Activated CD8-positive, alpha-beta memory T cell treated with anti-CD3 and anti-CD28 coated beads for 1 hour (primary cell): Measurements from ENCODE around the gene PRDM11.

Experiments used
- DNase-seq, 2 donors: peaks; one replicate each; pipeline ENCODE4 v3.0.0-alpha.2; 2020; ENCODE audit warnings: low read depth in 1 of 2; ENCODE audit errors: extremely low read depth in 1 of 2

Gene PRDM11

DNA sequence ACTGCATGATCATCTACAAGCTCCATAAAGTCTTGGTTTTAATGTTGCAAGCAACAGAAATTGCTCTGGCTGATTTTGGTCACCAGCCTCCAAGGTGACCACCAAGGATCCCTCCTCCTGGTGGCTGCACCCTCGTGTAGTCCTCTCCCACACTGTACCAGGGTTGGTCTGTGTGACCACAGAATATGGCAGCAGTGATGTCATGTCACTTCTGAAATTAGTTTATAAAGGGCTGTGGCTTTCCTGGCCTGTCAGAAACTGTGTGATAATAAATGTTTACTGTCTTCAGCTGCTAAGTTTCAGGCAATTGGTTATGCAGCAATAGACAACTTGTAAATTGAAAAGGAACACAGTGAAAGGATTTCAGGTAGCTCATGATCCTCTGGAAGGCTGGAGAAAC is 5.3 kb upstream of the PRDM11 start:
- no peak for DNase-seq

DNA sequence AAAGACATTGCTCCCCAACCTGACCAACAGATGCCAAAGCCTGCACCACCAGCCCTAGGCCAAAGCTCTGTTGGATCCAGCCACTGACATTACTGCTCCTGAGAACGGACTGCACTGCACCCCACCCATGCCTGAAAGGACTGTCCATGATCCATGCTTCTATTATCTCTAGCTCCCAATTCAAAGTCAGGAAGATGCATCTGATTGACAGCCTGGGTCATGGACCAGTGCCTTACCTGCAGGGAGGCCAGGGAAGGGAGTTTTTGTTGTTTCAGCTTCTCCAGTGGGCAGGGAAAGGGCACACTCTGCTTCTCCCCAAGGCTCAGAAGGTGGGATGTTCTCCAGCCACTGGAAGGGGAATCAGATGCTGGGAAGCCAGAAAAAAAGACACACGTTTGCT is 4.8 kb upstream of the PRDM11 start:
- no peak for DNase-seq

DNA sequence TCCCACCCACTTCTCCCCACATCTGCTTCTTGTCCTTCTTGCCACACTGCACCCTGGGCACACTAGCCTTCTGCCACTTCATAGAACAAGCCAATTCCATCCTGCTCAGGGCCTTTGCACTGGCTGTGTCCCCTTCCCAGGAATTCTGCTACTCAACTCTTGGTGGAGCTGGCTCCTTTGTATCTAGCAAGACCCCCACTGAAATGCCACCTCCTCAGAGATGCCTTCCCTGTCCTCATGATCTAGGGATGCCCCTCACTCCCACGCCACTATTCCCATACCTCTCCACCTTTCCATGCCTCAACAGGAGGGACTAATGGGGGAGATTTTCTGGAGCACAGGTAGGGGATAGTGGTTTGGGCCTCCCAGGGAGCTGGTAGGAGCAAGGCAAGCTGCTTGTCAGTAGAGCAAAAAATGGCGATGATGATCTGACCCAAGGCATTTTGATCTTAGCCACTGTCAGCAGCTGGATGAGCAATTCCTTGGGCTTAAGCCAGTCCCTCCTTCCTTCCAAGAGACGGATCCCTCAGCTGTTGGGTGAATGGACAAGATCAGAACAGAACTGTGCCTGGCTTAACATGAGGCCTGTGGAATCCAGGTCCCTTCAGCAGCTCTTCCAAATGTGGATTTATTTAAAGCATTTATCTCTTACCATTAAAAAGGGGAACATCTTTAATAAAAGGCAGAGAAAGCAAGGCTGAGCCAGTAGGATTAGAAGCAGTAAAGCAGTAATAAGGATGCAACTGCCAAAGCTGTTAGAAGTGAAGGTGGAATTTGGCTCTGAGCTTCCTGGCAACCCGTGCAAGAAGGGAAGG is 4.0 kb upstream of the PRDM11 start:
- no peak for DNase-seq

DNA sequence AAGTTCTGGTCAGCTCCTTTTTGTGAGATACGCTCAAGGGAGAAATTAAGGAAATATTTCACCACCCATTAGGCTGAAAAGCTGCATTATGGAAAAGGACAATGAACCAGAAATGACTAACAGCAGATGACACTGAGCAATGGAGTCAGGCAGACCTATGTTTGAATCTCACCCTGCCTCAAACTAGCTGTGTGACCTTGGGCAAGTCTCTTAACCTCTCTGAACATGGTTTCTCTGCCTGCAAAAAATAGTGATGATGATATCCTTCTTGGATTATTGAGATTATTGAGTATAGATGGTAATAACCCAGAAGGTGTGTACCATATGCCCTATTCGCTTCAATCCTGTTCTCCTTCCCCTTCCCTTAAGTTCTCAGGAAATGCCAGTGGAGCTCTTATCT is 2.9 kb upstream of the PRDM11 start:
- no peak for DNase-seq

DNA sequence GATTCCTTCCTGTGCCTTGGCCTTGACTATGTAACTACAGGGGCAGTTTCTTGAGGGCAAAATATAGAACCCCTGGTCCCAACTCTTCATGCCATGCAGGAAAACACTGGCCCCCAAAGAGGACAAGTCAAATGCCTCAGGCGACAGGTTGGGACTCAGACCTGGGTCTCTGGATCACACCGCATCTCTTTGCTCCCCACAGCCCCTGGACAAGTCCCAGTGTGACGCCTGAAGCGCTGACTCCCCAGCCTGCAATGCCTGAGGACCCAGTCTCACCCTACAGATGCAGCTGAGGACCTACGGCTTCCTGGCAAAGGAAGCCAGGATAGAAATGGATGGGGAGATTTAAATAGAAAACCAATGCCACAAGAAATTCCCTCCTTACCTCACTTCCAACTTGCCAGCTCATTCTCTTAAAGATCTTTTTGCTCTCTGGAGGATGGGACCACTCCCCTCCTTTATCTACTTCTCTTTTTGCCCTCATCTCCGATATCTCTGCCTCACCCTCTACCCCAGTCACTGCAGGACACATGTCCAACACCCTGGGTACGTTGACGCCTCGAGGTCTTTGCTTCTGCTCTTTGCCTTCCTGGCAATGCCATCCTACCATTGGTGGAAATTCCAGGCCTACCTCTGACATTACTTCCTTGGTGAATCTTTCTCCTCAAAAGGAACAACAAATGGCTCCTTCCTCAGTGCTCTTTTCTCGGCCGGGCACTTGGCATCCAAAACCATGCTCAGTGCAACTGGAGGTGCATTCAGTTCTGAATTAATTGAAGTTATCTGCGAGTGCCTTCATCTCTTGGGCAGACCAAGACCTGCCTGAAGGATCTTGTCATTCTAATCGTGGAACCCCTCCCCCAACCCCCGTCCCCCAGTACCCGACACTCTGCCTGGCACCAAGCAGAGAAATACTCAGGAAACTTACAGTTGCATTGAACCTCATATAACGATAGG is 2.0 kb upstream of the PRDM11 start:
- no peak for DNase-seq

DNA sequence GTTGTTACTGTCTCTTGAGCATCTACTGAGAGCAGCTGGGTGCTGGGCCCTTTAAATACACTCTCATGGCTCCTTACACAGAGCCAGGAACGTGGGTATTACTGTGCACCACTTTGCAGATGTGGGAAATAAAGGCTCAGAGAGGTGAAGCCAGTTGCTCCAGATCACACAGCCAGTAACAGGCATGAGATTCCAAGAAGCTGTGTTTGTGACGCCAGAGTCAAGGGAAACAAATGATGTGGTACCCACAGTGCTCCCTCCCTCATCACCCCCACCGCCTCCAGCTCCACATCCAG is 1.4 kb upstream of the PRDM11 start:
- DNase-seq: no peak

DNA sequence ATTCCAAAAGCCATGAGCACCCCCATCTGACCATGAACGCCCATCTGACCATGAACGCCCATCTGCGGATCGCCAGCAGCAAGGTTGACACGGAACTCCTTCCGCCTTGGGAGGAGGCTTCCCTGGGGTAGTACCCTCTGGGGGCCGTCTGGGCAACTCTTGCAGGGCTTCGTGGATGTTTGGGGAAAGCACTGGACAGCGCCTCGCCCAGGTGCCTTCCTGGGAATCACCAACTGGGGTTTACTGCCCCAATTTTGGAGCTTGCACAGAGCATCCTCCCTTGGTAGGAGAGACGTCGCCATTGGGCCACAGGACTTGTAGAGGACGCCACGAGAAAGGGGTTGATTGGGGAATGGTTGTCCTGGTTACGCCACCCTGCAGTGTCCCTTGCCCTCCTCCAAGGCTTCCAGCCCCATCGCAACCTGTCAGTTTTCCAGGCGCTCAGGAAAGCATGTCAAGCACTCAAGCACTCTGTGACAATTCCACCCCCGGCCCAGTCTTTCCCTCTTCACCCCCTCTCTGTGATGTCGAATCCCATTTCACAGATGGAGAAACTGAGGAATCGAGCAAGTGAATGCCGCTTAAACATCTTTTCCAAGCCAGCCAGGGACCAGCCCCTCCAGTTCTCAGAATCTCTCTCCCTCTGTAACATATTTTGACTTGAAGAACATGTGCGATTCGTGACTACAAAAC is 914 bp upstream of the PRDM11 start:
- DNase-seq: no peak

DNA sequence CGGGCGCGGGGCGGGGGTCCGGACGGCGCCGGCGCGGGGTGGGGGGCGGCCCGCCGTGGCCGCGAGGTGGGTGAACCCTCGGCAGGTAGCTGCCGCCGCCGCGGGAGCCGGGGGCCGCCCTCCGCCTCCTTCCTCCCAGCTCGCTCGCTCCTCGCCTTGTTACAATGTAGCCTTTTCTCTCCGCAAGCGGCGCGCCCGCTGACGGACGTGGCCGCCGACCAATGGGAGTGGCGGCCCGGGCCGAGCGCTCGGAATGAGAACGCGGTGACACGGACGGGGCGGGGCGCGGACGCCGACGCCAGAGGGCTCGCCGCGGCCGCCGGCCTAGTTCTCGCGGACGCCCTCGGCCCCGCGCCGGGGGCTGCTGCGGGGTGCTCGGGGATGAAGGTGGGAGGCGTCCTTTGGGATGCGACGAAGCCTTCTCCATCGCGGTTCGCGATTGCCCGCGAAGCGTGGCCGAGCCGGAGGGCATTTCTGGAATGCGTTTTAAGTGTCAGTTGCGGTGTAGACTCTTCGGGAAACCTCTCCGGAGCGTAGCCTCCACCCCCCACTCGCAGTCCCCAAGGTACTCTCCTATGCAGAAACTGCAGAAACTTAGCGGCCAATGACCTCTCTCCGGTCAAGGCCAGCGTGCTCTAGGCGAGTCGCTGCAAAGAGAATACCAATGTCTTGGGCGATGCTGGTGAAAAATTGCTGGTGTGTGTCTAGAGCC is 734 bp downstream of the PRDM11 start:
- peak; percentile 68 to 86 for DNase-seq

DNA sequence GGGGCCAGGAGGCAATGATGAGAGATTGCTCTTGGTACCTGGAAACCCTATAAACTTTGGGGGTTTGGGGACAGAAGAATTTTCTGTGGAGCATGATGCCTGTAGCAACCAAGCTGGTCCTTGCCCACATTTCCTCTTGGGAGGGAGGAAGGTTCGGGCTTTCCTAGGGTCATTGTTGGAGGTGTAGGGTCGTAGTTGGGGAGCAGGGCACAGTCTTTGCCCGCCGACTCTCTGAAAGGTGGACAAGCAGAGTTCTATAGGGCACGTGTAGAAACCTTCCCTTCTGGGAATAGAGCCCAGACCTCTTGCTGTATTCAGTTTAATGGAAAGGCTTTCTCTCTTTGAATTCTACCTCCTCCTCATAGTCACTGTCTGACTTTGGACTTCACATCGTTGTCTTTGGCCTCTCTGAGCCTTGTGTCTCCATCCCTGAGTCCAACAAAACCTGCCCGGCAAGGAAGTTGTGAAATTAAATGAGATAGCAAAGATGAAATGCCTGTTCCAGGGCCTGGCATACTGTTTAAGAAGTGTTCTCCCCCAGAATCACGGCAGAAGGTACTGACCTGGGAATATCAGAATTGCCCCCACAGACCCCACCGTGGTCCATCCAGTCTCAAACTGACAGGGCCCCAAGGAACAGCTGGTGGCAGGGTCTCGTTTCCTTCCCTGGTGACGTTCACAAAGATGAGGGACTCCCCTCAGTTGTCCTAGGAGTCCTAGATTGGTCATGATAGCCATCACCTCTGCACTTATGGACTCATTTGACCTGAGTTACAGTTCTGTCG is 1.6 kb downstream of the PRDM11 start:
- DNase-seq: no peak

DNA sequence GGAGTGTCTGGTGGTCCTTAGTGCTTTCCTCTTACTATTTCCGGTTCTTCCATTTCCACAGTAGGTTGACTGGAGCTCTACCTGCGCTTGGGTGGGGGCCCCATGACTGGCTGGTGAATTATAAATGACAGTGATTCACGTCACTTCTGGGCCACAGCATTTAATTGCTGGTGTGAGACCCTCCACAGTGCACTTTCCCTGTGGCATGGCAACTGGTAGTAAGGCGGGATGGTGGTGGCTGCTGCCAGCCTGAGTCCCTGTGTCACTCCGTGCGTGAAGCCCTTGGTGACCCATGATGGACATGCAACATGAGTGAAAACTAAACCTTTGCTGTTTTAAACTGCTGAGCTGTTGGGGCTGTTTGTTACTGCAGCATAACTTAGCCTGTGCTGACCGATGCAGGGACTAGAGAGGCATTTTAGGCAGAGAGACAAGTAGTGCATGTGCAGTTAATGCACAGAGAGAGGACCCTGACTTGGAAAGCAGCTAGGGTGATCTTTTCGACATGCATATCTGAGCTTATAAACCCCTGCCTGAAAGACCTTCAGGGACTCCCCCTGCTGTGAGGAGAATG is 3.1 kb downstream of the PRDM11 start:
- no peak for DNase-seq

DNA sequence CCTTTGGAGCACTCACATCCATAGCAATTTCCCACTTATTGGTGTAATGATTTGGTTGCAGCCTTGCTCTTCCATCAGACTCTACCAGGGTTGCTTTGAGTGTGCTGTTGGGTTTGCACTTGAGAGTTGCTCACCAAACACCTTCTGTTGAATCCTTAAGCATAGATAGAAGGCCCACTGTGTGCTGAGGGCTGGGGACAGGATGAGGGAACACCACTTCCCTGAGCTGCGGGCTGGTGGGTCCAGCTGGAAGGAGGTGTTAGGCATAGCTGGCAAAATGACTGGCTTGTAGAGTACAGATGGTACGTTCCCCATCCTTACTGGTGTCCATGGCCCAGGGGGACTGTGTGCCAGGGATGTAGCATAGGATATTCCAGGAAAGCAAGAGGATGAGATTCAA is 3.9 kb downstream of the PRDM11 start:
- no peak for DNase-seq

DNA sequence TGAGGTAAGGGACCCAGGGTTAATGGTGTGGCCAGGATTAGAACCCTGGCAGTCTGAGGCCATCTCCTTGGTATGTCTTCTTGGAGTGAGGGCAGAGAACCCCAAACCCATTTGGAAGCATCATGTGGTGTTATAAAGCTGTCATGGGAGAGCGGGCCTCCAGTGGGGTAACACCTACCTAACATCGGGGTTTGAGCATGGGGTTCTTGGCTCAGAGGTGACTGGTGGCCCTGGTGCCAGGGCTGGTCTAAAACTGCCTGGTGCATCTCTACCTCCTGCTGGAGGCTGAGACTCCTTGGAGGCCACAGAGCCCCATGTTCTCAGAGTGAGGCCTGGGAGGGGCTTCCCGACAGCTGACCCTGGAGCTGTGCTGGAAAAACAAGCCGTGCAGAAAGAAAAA is 4.5 kb downstream of the PRDM11 start:
- no peak for DNase-seq

DNA sequence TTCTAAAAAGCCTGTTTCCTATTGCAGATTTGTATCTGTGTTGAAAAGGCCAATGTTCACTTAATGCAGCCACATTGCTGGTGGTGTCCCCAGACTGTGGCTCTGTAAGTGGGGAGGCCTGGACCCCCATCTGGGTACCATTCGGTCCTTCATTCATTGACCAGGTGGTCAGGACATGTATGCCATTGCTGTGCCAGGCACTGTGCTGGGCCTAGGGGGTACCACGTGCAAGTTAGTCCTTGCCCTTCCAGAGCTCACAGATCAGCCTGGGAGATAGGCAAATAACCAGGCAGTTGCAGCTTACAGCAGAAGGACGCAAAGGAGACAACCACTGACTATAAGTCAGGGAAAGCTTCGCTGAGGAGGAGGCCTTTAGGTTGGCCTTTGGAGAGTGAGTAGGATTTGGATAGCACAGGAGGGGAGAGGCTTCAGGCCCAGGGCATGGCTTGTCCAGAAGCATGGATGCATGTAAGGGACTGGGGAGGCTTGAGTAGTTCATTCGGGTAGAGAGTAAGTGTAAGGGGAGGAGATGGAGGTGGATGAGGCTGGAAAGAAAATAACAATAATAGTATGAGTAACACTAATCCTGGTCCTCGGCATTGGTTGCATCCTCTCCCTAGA is 5.0 kb downstream of the PRDM11 start:
- DNase-seq: no peak

DNA sequence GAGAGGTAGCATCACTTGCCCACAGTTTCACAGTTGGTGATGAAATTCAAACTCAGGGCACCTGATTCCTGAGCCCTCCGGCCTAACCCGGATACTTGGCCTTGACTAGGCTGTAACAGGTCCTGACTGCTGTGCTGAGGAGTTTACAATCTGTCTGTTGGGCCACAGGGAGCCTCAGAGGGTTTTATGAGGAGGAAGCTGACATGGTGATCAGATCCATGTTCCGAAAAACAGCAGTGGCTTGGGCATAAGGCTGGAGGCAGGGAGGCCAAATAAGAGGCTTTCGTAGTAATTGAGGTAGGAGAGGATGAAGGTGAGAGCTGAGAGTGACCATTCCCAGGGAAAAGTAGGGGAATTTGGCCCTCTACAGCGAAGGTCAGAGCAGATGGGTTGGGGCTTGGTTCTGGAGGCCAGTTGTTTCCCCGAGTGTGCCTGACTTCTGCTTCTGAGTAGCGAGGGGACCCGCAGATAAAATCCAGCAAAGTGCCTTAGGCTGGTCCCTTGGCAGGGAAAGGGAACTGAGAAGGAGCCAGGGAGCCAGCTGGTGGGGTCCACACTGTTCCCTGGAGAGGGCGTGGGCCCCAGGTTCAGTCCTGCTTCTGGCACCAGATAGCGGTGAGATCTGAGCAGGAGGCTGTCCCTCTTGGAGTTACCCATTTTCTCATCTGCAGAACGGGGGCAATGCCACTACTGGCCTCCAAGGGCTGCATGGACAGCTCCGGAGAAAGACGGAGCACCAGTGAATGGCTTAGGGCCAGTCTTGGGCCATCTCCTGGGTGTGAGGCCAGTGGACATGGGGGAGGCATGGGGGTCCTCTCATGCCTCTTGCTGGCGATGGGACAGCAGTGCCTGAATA is 6.5 kb downstream of the PRDM11 start:
- no peak for DNase-seq

DNA sequence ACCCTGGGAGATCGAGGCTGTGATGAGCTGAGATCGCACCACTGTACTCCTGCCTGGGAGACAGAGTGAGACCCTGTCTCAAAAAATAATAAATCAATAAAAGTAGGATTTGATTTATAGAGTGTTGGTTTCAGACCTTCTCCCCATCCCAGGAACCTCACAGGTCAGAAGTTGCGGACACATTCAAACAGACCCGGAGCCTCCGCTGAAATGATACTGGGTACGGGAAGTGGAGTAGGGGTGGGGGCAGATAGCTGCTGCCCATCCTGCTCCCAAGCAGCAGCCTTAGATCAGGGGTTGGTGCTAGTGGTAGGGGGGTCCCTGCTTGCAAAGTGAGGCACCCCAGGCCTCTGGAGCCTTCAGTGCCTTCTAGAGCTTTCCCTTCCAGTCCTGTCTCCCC is 7.8 kb downstream of the PRDM11 start:
- no peak for DNase-seq

DNA sequence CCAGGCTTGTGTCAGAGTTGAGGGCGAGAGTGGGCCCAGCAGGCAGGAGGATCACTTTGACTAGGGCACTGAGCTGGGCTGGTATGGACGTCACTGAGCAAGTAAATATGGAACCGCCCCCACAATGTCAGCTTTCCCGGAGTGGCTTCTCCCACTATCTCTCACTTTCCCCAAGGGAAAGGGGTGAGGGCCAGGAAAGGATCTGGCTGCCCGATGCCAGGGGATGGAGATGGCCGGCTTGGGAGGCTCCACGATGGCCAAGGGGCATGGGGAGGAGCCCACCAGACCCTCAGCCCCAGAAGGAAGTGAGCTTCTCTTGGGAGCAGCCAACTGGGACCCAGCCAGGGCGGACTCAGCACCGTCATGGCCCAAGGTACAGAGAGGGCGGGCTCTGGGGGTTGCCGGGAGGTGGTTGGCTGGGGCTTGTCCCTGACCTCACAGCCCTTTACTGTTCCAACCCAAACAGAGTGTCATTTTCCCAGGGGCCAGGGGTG is 8.7 kb downstream of the PRDM11 start:
- no peak for DNase-seq

DNA sequence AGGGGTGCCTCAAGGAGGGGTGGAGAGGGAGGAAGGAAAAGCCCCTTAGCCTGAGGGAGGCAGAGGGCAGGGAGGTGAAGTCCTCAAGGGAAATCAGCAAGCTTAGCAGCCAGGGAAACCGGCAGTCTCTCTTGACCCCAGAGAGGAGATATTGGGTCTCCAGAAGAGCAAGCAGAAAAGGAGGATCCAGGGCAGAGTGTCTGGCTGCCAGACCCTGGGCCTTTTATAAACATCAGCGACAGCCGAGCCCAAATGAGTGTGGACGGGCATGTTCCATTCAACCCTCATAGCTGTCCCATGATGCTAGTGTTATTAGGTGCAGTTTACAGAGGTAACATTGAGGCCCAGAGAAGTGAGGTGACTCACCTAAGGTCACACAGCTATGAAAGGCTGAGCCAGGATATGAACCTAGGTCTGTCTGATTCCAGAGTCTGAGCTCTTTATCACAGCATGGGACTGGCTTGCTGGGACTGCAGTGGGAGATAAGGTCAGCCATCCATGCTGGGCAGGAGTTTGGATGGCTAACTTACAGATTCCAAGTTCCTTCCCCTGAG is 9.3 kb downstream of the PRDM11 start:
- no peak for DNase-seq

DNA sequence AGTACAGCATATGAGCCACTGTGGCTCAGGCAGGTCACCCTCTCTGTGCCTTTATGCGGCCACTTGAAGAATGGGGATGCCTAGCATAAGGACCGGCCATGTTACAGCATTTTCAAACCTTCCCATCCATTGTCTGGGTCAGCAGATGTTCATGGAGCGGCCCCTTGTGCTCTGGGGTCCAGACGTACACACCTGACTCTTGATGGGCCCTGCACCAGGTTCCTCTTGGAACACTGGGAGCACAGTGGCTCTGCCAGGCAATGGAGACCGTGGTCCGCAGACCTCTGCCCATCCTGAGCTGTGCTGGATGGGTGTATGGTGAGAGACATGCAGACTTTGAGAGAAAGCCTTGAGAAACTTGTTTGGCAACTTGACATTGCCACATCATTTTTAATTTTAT is 9.8 kb downstream of the PRDM11 start:
- DNase-seq: no peak
